HEK293 (cell line): ENCODE measurements around the gene SLC22A4.

Experiments
- BCL11A ChIP-seq: fragments of 450-650 bp; formaldehyde crosslinking; IDR thresholded peaks from 2 replicates; pipeline ENCODE4 v1.5.1; 2016; ENCODE audit warnings: low read depth, missing biosample characterization, missing genetic modification characterization
- KLF8 ChIP-seq: fragments of 450-650 bp; formaldehyde crosslinking; IDR thresholded peaks from 2 replicates; pipeline ENCODE4 v1.5.1; 2016; ENCODE audit warnings: missing biosample characterization, missing genetic modification characterization
- ZFHX2 ChIP-seq: fragments of 450-650 bp; formaldehyde crosslinking; conservative IDR thresholded peaks from 2 replicates; pipeline ENCODE4 v1.5.1; 2016; ENCODE audit warnings: missing biosample characterization, missing genetic modification characterization
- ZFP41 ChIP-seq: fragments of 450-650 bp; formaldehyde crosslinking; IDR thresholded peaks from 2 replicates; pipeline ENCODE4 v1.5.1; 2016; ENCODE audit warnings: missing biosample characterization, missing genetic modification characterization, borderline replicate concordance
- ZNF23 ChIP-seq: fragments of 450-650 bp; formaldehyde crosslinking; IDR thresholded peaks from 2 replicates; pipeline ENCODE4 v1.5.1; 2016; ENCODE audit warnings: missing biosample characterization, missing genetic modification characterization, borderline replicate concordance
- ZNF423 ChIP-seq: fragments of 450-650 bp; formaldehyde crosslinking; IDR thresholded peaks from 2 replicates; pipeline ENCODE4 v1.5.1; 2016; ENCODE audit warnings: missing biosample characterization, missing genetic modification characterization
- ZNF792 ChIP-seq: fragments of 450-650 bp; formaldehyde crosslinking; IDR thresholded peaks from 2 replicates; pipeline ENCODE4 v1.5.1; 2016; ENCODE audit warnings: missing biosample characterization, missing genetic modification characterization
- TF ChIP-seq, protein P1 (sequence below): fragments of 450-650 bp; formaldehyde crosslinking; IDR thresholded peaks from 2 replicates; pipeline ENCODE4 v1.5.1; 2016; ENCODE audit warnings: missing biosample characterization, missing genetic modification characterization

DNA sequence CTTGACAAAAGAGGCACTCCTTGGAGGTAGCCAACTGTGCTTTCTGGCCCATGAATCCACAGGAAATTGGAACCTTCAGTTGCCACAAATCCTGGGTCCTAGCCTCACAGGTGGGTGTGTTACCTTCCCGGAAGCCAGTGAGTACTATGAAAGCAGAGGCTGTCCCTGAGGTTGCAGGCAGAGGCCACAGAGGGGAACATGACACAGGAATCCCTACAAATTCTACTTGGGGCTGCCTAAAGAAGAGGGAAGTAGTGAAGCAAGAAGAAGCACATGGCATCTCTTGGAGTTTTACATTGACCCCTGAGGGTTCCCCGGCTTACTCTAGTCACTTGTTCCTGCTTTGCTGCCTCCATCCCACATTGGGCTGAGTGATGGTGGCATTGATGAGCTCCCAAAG lies 77.9 kb downstream of the SLC22A4 start:
- TF ChIP-seq, protein P1, sequence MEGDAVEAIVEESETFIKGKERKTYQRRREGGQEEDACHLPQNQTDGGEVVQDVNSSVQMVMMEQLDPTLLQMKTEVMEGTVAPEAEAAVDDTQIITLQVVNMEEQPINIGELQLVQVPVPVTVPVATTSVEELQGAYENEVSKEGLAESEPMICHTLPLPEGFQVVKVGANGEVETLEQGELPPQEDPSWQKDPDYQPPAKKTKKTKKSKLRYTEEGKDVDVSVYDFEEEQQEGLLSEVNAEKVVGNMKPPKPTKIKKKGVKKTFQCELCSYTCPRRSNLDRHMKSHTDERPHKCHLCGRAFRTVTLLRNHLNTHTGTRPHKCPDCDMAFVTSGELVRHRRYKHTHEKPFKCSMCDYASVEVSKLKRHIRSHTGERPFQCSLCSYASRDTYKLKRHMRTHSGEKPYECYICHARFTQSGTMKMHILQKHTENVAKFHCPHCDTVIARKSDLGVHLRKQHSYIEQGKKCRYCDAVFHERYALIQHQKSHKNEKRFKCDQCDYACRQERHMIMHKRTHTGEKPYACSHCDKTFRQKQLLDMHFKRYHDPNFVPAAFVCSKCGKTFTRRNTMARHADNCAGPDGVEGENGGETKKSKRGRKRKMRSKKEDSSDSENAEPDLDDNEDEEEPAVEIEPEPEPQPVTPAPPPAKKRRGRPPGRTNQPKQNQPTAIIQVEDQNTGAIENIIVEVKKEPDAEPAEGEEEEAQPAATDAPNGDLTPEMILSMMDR (tag by site-specific recombination), result no peak
- TF ChIP-seq KLF8 (tag by site-specific recombination) (no peak), ZNF423 (tag by site-specific recombination) (no peak), BCL11A (tag by site-specific recombination) (no peak), ZFP41 (tag by site-specific recombination) (no peak), ZFHX2 (tag by site-specific recombination) (no peak), ZNF792 (tag by site-specific recombination) (no peak), ZNF23 (tag by site-specific recombination) (no peak)
